CD4-positive, alpha-beta T cell treated with Interleukin-12 subunit alpha and Interleukin-12 subunit beta, for 1 hour (primary cell): ENCODE data around the gene SCRT2.
"Not testable (repeated sequence)": the region's sequence is repeated elsewhere in the genome, so short reads cannot be mapped to it uniquely, and the experiment has no call there.

Source experiments
- DNase-seq: peaks from one replicate; pipeline ENCODE4 v3.0.0-alpha.2; 2020

SCRT2 gene

GRCh38 chr20:675453-676314, at the start of gene SCRT2:
Gene SCRT2 (minus strand): TSS chr20:675802. CDS start chr20:675601, 201 bp downstream.
- peak; percentile 59 for DNase-seq

GRCh38 chr20:724797-725196, 49.2 kb upstream of the SCRT2 start:
- not testable (repeated sequence) for DNase-seq

GRCh38 chr20:723756-724155, 48.2 kb upstream of the SCRT2 start:
- DNase-seq, result no peak

- no peak for DNase-seq
Measured at GRCh38 chr20:722822-723644, 47.4 kb upstream of the SCRT2 start.

GRCh38 chr20:721876-722275, 46.3 kb upstream of the SCRT2 start:
- DNase-seq, result no peak

GRCh38 chr20:719816-720215, 44.2 kb upstream of the SCRT2 start:
- DNase-seq, result no peak

- DNase-seq, result no peak
Measured at GRCh38 chr20:719068-719467, 43.5 kb upstream of the SCRT2 start.

- DNase-seq, result no peak
Measured at GRCh38 chr20:717832-718231, 42.2 kb upstream of the SCRT2 start.

GRCh38 chr20:717271-717670, 41.7 kb upstream of the SCRT2 start:
- no peak for DNase-seq

GRCh38 chr20:714453-714852, 38.9 kb upstream of the SCRT2 start:
- no peak for DNase-seq

- DNase-seq, result no peak
Measured at GRCh38 chr20:711576-711975, 36.0 kb upstream of the SCRT2 start.

GRCh38 chr20:710780-711450, 35.3 kb upstream of the SCRT2 start:
- no peak for DNase-seq

- no peak for DNase-seq
Measured at GRCh38 chr20:709991-710779, 34.6 kb upstream of the SCRT2 start.

GRCh38 chr20:709423-709822, 33.8 kb upstream of the SCRT2 start:
- DNase-seq, result no peak

GRCh38 chr20:708956-709355, 33.4 kb upstream of the SCRT2 start:
- no peak for DNase-seq

- DNase-seq, result no peak
Measured at GRCh38 chr20:707451-708110, 32.0 kb upstream of the SCRT2 start.

- DNase-seq, result no peak
Measured at GRCh38 chr20:706366-706885, 30.8 kb upstream of the SCRT2 start.

- no peak for DNase-seq
Measured at GRCh38 chr20:704726-705125, 29.1 kb upstream of the SCRT2 start.

GRCh38 chr20:703426-703825, 27.8 kb upstream of the SCRT2 start:
- DNase-seq, result no peak

GRCh38 chr20:703006-703405, 27.4 kb upstream of the SCRT2 start:
- DNase-seq, result no peak

GRCh38 chr20:701401-702129, 26.0 kb upstream of the SCRT2 start:
- no peak for DNase-seq
